Astrocyte (in vitro differentiated cells and primary cell): ENCODE data around the gene SBF1. TPM values are rescaled to one million over a fixed set of nuclear protein-coding genes. Genes with fewer than 3 reads are reported as not detected.
A peak's percentile ranks its signal among the peaks of the same experiment; 100 is the strongest.

ENCODE experiments used
- DNase-seq: peaks from one replicate; pipeline ENCODE4 v3.0.0-alpha.2; 2010; ENCODE audit warnings: low read depth
- FAIRE-seq: peaks from 2 replicates; lab custom pipeline; 2011; peaks lifted over from hg19 to GRCh38; lab: Jason Lieb, UNC
- H2AFZ ChIP-seq: 2 replicates; pipeline ENCODE4 v1.6.0; 2012; ENCODE audit warnings: low read depth, low read length, inconsistent platforms
- H3K27ac ChIP-seq: 2 replicates; pipeline ENCODE4 v1.5.1; 2011; ENCODE audit warnings: low read depth, low read length, inconsistent platforms
- H3K27me3 ChIP-seq: 2 replicates; pipeline ENCODE4 v1.6.0; 2011; ENCODE audit warnings: low read length, inconsistent platforms; ENCODE audit not compliant: insufficient read depth
- H3K36me3 ChIP-seq: 2 replicates; pipeline ENCODE4 v1.5.1; 2011; ENCODE audit warnings: low read length, inconsistent platforms; ENCODE audit not compliant: insufficient read depth
- H3K4me1 ChIP-seq: 2 replicates; pipeline ENCODE4 v1.5.1; 2011; ENCODE audit warnings: low read length, inconsistent platforms; ENCODE audit not compliant: insufficient read depth
- H3K4me2 ChIP-seq: 2 replicates; pipeline ENCODE4 v1.6.0; 2012; ENCODE audit warnings: low read length, inconsistent platforms
- H3K4me3 ChIP-seq: 2 replicates; pipeline ENCODE4 v1.5.1; 2011; ENCODE audit warnings: low read depth, mild to moderate bottlenecking, low read length, inconsistent platforms; ENCODE audit not compliant: insufficient read depth
- H3K79me2 ChIP-seq: 2 replicates; pipeline ENCODE4 v1.6.0; 2012; ENCODE audit warnings: mild to moderate bottlenecking, low read length, inconsistent platforms; ENCODE audit not compliant: insufficient read depth
- H3K9ac ChIP-seq: 2 replicates; pipeline ENCODE4 v1.6.0; 2012; ENCODE audit warnings: mild to moderate bottlenecking, low read length, inconsistent platforms
- H3K9me3 ChIP-seq: 2 replicates; pipeline ENCODE4 v1.5.1; 2012; ENCODE audit warnings: low read depth, mild to moderate bottlenecking, low read length, inconsistent platforms; ENCODE audit not compliant: insufficient read depth
- H4K20me1 ChIP-seq: 2 replicates; pipeline ENCODE4 v1.6.0; 2012; ENCODE audit warnings: low read length, inconsistent platforms; ENCODE audit not compliant: insufficient read depth
- H3K27ac Mint-ChIP-seq: one replicate; pipeline ENCODE4 v1.8.0; 2021; ENCODE audit warnings: mild to moderate bottlenecking, mixed read lengths; ENCODE audit not compliant: unreplicated experiment
- H3K27me3 Mint-ChIP-seq: one replicate; pipeline ENCODE4 v1.8.0; 2021; ENCODE audit warnings: low read depth, mixed read lengths; ENCODE audit not compliant: unreplicated experiment
- H3K36me3 Mint-ChIP-seq: one replicate; pipeline ENCODE4 v1.8.0; 2021; ENCODE audit warnings: low read depth, mixed read lengths; ENCODE audit not compliant: unreplicated experiment
- H3K4me1 Mint-ChIP-seq: one replicate; pipeline ENCODE4 v1.8.0; 2021; ENCODE audit warnings: low read depth, mixed read lengths; ENCODE audit not compliant: unreplicated experiment
- H3K4me3 Mint-ChIP-seq: one replicate; pipeline ENCODE4 v1.8.0; 2021; ENCODE audit warnings: mild to moderate bottlenecking, moderate library complexity, mixed read lengths; ENCODE audit not compliant: unreplicated experiment
- H3K9me3 Mint-ChIP-seq: one replicate; pipeline ENCODE4 v1.8.0; 2021; ENCODE audit warnings: mild to moderate bottlenecking, mixed read lengths; ENCODE audit not compliant: unreplicated experiment
- EZH2 ChIP-seq: IDR thresholded peaks from 2 replicates; pipeline ENCODE4 v1.6.1; 2012; ENCODE audit warnings: mild to moderate bottlenecking, low read length, inconsistent platforms; ENCODE audit not compliant: insufficient read depth
- total RNA-seq: library from RNA; stranded (reverse); gene quantifications from 2 replicates; pipeline ENCODE4 v1.2.1, GENCODE V29; 2021
- TF ChIP-seq, protein P1 (sequence below): IDR thresholded peaks from 2 replicates; pipeline ENCODE4 v1.5.1; 2011; ENCODE audit warnings: low read depth, mild to moderate bottlenecking, inconsistent platforms, low read length, moderate library complexity; ENCODE audit not compliant: insufficient read depth

The SBF1 gene
- total RNA-seq, 1 donor from 2014 or later = 75.4 TPM

DNA sequence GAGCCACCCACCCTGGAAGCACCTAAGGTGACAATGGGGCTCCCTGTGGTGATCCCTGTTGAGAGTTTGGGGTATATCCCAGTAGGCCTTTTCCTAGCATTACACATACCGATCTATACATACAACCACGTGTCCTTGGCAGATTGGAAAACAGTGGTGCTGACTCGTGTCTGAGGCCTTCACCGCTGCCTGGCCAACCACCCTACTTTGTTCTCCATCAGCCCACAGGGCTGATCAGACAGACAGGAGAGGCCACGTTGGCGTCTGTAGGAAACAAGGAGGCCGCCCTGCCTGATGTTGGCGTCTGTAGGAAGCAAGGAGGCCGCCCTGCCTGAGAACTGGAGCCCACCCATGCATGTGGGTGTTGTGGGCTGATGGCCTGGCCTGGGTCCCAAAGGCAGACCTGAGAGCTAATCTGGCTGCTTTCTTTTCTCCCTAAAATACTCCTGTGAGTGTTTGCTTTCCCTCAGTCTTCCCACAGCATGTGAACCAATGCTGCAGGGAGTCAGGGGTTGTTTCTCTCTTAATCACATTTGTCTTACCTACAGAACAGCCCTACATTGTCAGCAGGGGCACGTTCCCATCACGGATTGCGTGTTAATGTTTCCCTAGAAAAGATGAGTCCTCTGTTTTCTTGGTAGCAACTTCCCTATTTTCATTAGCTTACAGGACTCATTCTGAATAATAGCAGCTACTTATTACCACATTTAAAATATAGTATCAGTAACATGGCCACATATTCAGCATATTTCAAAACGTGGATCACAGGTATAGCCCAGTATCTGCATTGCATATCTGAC is 57.2 kb downstream of the SBF1 start:
- no peak for TF ChIP-seq EZH2
- TF ChIP-seq, protein P1, sequence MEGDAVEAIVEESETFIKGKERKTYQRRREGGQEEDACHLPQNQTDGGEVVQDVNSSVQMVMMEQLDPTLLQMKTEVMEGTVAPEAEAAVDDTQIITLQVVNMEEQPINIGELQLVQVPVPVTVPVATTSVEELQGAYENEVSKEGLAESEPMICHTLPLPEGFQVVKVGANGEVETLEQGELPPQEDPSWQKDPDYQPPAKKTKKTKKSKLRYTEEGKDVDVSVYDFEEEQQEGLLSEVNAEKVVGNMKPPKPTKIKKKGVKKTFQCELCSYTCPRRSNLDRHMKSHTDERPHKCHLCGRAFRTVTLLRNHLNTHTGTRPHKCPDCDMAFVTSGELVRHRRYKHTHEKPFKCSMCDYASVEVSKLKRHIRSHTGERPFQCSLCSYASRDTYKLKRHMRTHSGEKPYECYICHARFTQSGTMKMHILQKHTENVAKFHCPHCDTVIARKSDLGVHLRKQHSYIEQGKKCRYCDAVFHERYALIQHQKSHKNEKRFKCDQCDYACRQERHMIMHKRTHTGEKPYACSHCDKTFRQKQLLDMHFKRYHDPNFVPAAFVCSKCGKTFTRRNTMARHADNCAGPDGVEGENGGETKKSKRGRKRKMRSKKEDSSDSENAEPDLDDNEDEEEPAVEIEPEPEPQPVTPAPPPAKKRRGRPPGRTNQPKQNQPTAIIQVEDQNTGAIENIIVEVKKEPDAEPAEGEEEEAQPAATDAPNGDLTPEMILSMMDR = no peak
- no peak overlapping the region for H3K4me3 ChIP-seq
- no peak overlapping the region for H3K4me2 ChIP-seq
- H3K27me3 ChIP-seq = no peaks in the 10 kb centered on the region
- peak; percentile 14 for DNase-seq
- H4K20me1 ChIP-seq = peaks cover 8% of the 10 kb centered on the region
- no peaks in the 10 kb centered on the region for H3K27me3 Mint-ChIP-seq
- H3K9me3 ChIP-seq = no peaks in the 10 kb centered on the region
- no peak overlapping the region for H2AFZ ChIP-seq
- no peaks in the 10 kb centered on the region for H3K4me1 ChIP-seq
- H3K4me1 Mint-ChIP-seq = peaks cover 3% of the 10 kb centered on the region
- H3K9me3 Mint-ChIP-seq = no peaks in the 10 kb centered on the region
- H3K79me2 ChIP-seq = no peaks in the 10 kb centered on the region
- H3K36me3 Mint-ChIP-seq = peaks cover 13% of the 10 kb centered on the region
- H3K27ac ChIP-seq = peak overlapping the region; percentile 22
- H3K36me3 ChIP-seq = peaks cover 41% of the 10 kb centered on the region
- no peak for FAIRE-seq
- H3K4me3 Mint-ChIP-seq = no peak overlapping the region
- no peak overlapping the region for H3K9ac ChIP-seq
- H3K27ac Mint-ChIP-seq = peak overlapping the region; percentile 79

DNA sequence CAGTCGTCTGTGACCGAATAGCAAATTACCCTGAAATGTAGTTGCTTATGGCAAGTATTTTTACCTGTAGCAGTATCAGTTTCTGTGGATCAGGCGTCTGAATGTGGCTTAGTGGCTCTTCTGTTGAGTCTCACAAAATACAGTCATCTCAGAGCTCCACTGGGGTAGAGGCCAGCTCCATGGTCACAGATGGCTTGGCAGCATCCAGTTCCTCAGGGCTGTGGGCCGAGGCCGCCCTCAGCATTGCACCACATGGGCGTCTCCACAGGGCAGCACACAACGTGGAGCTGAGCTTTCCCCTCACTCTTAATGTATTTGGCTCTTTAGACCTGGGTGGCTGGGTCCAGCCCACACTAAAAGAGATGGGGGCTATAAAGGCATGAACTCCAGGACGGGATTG is 57.8 kb downstream of the SBF1 start:
- H4K20me1 ChIP-seq = peaks cover 8% of the 10 kb centered on the region
- no peak overlapping the region for H3K4me2 ChIP-seq
- Mint-ChIP-seq H3K27ac (no peak overlapping the region), H3K4me3 (no peak overlapping the region), H3K27me3 (no peaks in the 10 kb centered on the region), H3K9me3 (no peaks in the 10 kb centered on the region), H3K4me1 (peaks cover 3% of the 10 kb centered on the region), H3K36me3 (peaks cover 13% of the 10 kb centered on the region)
- no peak overlapping the region for H2AFZ ChIP-seq
- no peaks in the 10 kb centered on the region for H3K27me3 ChIP-seq
- no peaks in the 10 kb centered on the region for H3K9me3 ChIP-seq
- no peak overlapping the region for H3K4me3 ChIP-seq
- no peak for FAIRE-seq
- H3K27ac ChIP-seq = no peak overlapping the region
- no peak for DNase-seq
- H3K79me2 ChIP-seq = no peaks in the 10 kb centered on the region
- no peak overlapping the region for H3K9ac ChIP-seq
- H3K4me1 ChIP-seq = no peaks in the 10 kb centered on the region
- peaks cover 41% of the 10 kb centered on the region for H3K36me3 ChIP-seq
- TF ChIP-seq, protein P1 = no peak
- no peak for TF ChIP-seq EZH2

DNA sequence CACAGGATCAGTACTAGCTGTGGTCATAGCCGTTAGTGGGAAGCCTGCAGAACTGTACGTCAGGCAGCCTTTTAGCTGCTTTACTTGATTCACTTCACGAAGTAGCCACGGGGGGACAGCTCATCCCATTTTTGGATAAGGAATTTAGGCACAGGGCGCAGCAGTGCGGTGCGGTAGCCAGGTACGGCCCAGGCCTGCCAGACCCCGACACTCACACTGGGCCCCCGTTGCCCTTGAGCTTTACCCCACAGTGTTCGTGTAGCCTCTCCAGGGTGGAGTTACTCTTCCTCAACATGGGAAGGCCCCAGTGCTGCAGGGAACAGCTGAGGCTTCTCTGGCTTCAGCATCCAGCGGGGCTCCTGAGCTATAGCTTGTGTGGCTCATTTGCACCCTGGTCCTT is 59.4 kb downstream of the SBF1 start:
- FAIRE-seq (no peak), DNase-seq (no peak)
- peaks cover 13% of the 10 kb centered on the region for H3K36me3 Mint-ChIP-seq

More for the DNA sequence above, 59.4 kb downstream of the SBF1 start:
- no peak overlapping the region for H3K4me2 ChIP-seq
- H3K4me1 ChIP-seq = no peaks in the 10 kb centered on the region
- no peak overlapping the region for H3K27ac ChIP-seq
- Mint-ChIP-seq H3K27ac (no peak overlapping the region), H3K4me1 (peaks cover 3% of the 10 kb centered on the region), H3K27me3 (no peaks in the 10 kb centered on the region), H3K4me3 (no peak overlapping the region), H3K9me3 (no peaks in the 10 kb centered on the region)
- H3K27me3 ChIP-seq = no peaks in the 10 kb centered on the region
- TF ChIP-seq, protein P1 = no peak
- TF ChIP-seq EZH2 = no peak
- H3K36me3 ChIP-seq = peaks cover 34% of the 10 kb centered on the region
- H4K20me1 ChIP-seq = peaks cover 8% of the 10 kb centered on the region
- H3K79me2 ChIP-seq = no peaks in the 10 kb centered on the region
- no peaks in the 10 kb centered on the region for H3K9me3 ChIP-seq
- no peak overlapping the region for H3K9ac ChIP-seq
- no peak overlapping the region for H2AFZ ChIP-seq
- H3K4me3 ChIP-seq = no peak overlapping the region
